ELF-1 (cell line): ENCODE data around the gene SHROOM1.
"Not testable (repeated sequence)": the region's sequence is repeated elsewhere in the genome, so short reads cannot be mapped to it uniquely, and the experiment has no call there.

Experiments used
- DNase-seq: peaks from one replicate; pipeline ENCODE4 v3.0.0-alpha.2; 2016; ENCODE audit warnings: low read depth, low spot score

SHROOM1 gene, protein sequence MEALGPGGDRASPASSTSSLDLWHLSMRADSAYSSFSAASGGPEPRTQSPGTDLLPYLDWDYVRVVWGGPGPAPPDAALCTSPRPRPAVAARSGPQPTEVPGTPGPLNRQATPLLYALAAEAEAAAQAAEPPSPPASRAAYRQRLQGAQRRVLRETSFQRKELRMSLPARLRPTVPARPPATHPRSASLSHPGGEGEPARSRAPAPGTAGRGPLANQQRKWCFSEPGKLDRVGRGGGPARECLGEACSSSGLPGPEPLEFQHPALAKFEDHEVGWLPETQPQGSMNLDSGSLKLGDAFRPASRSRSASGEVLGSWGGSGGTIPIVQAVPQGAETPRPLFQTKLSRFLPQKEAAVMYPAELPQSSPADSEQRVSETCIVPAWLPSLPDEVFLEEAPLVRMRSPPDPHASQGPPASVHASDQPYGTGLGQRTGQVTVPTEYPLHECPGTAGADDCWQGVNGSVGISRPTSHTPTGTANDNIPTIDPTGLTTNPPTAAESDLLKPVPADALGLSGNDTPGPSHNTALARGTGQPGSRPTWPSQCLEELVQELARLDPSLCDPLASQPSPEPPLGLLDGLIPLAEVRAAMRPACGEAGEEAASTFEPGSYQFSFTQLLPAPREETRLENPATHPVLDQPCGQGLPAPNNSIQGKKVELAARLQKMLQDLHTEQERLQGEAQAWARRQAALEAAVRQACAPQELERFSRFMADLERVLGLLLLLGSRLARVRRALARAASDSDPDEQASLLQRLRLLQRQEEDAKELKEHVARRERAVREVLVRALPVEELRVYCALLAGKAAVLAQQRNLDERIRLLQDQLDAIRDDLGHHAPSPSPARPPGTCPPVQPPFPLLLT

DNA sequence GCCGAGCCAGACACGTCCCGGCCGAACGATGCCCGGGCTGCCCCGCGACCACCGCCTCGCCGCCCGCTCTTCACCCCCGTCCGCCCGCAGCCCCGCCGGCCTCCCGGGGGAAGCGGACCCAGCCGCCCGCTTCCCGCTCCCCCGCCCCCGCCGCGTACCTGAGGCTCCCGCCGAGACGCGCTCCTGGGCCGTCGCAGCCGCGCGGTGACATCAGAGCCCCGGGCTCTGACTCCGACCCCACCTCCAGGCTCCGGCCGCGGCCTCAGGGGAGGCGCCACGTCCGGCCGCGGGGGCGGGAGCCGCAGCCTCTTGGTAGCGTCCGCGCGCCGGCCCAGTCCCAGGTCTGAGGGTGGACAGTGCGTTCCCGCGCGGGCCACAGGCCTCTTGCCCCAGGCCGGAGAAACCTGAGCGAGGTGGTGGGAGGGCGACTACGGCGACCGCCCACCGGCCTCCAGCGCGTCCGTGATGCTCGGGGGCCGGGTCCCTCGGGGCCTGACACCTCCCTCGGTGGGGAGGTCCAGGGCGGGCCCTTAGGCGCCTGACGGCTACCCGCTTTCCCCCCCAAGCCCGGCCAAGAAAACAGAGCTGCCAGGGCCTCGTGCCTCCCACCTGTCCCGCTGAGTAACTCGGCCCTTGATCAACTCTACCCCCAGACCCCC lies at the start of gene SHROOM1:
SHROOM1 (minus strand) TSS at position 212 of the 659 bp plus-strand sequence. CDS start 4,507 bp downstream, outside the sequence.
- DNase-seq: peak; percentile 54

DNA sequence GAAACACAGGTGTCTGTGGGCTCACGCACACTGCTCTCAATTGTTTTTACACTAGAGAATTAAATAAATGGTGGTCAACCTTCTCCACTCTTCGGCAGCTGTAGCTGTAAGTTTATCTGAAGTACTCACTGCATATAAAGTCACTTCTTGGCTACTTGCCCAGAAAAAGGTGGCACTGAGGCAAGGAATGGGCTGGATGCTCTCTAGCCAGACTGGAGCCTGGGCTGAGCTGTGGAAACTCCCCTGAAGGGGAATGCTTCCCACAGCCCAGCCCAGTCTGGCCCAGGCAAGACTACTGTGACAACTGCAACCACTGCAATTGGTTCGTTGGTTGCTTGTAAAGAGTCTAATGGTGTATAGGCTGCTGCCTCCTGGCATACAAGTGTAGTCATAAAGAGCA lies 47.5 kb upstream of the SHROOM1 start:
- no peak for DNase-seq

DNA sequence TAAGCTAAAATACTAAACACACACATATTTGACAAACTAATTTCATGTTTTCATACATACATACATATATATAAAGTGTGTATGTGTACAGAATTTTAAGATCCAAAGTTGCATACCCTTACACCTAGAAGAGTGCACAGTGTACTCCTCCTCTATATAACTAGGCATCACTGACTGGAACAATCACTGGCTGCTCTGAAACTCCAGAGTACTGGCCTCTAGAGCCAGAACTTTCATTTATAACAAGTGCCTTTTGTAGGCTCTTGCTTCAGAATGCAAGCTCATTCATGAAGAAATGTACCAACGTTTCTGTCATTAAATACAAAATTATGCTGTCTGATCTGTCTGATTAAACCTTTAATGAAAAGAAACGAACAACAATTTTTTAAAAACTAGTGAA lies 47.0 kb upstream of the SHROOM1 start:
- DNase-seq: no peak

DNA sequence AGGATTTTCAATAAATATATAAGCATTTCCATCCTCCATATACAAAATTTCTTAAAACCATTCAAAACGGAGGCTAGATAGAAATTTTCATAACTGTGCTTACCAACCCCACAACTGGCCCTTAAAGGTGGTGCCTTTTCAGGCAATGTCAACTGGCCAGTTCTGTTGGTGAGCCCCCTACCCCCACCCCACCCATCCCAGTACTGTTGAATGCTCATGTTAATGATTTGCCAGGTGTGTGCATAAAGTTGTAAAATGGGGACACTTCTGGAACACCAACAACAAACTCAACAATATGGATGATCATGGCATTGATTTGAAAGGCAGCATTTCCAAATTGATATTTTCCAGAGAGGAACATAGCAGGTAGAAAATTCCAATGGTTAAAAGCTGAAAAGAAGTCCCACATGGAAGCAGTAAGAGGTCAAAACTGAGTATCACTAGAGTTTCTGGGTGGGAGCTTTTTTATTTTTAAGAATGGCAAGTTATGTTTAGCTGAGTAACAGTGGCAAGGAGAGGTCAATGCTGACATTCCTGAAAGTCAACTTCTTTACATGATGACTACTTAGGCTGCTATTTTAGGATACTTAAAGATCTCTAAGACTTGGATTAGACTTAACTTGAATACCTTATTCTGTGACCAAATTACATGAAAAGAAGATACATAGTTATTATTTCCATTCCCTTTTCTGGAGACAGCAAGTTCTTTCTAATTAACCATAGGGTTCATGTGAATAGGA lies 45.7 kb upstream of the SHROOM1 start:
- DNase-seq: no peak

DNA sequence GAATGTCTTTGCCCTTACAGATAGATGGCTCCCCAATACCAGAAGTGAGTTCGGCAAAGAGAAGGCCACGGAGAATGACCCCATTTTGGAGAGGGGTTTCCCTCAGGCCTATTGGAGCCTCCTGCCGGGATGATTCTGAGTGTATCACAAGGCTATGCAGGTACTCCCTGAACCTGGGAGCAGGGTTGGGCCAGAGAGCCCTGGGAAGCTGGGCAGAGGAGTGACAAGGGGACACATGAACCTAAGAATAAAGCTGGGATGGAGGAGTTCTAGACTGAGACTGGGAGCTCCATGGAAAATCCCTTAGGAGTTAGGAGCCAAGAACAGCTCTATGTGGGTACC lies 43.5 kb upstream of the SHROOM1 start:
- no peak for DNase-seq

DNA sequence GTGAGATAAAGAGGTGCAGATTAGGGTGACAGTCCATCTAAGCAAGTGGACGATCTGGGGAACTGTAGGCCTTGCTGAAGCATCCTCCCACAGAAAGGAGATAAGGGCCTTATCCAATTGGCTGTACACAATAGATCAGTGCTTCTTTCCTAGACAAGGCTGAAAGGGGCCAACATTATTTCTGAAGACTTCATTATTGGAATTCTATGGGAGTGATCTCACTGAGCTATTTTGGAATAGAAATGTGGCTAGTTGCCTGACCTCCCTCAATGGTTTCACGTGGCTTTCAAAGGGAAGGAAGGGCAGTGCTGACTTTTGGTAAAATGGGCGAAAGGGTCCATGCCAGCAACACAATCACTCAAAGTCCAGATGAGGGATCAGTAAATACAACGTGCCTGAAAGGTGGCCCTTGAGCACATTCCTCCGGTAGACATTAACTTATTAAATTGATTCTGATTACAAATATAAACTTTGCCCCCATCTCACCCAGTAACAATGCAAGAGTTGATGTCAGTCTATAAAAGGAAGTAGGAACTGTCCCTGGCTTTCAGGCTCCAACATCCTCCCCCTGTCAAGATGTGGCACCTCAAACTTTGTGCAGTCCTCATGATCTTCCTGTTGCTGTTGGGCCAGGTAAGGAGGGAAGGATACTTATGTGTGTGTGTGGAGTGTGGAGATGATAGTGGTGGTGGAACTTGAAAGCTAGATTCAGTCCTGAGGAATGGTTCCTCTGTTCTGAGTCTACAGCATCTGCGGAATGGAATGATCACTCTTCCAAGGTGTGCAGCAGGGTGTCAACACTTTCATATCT lies 42.9 kb upstream of the SHROOM1 start, which contains the start of gene LEAP2:
LEAP2 (plus strand) TSS at position 550 of the 811 bp plus-strand sequence; CDS start at position 577, 27 bp downstream.
- DNase-seq: no peak

DNA sequence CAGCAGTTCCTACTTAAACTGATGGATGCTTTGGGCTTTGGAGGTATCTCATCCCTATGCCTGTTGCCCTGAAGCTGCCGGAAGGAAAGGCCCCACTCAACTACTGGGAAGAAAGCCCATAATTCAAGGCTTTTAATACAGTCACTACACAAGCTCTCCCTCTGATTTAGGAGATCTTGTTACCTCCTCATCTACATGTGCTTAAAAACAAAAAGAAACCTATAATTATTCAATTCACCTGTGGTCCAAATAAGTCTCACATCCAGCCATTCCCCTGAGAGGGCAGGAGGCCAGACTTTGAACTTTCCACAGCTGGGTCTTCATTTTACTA lies 42.3 kb upstream of the SHROOM1 start:
- no peak for DNase-seq

DNA sequence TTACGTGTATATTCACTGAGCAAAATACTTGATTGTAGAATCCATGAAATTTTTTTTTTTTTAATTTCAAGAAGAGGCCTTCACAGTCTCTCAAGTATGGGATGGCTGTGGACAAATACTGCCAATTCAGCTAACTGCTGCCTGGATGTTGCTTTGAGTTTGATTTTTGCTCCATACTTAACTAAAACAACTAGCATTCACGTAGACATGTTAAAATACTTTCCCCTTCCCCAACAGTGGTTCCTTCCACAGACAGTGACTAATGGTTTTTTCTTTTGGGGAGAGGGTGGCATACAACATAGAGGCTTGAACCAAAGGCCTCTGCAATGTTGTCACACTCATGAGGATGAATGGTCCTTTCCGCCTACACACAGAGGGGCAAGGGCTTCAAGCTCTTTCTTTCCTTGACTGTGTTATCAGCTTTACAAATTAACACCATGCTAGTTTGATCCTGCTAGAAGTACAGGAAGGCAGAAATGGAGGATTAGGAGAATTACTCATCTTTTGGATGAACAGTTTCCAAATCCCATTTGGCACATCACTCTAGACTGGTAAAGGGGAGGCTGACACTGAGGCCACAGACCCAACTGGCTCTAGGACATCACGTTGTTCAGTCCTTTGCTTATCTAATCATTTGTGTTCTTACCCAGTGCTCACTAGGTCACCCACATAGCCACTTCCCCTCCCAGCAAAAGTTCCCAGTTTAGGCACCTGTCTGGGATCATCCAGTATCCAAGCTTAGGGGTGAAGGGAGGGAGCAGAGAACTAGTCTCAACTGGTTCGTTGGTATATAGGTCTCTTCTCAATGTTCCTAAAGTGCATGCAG lies 41.2 kb upstream of the SHROOM1 start:
- no peak for DNase-seq

DNA sequence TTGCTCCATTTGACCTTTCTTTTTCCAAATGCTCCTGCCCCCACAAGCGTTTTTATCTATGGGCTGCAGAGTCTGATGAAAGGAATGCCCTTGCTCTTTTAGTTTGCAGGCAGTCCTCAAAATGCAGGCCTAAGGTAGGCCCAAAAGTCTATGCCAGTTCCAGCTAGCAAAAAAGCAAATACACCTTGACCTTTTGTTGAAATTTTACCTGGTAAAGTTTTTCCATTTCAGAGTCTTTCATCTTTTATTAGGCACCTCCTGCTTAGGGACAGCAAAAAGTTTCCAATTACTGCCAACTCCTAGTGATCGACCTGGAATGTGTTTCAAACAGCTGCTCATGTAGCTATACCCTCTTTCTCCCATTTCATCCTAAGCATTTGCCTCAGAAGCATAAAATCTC lies 40.4 kb upstream of the SHROOM1 start:
- no peak for DNase-seq

DNA sequence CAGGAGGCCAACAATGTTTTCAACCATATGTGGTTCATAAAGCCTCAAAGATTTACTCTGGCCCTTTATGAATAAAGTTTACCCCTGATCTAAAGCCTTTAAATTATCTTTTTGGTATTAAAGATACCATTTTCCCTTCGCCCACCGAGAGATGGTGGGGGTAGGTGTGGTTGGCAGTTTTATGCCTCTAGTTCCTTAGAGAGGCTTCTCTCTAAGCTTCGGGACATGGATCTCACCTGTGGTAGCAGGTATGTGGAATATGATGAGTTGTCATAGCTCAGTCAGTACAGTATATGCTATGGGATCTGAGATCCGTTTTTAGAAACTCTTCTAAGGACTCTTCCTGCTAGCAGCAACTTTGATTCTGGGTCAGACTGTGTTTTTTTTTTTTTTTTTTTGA lies 38.3 kb upstream of the SHROOM1 start:
- no peak for DNase-seq

DNA sequence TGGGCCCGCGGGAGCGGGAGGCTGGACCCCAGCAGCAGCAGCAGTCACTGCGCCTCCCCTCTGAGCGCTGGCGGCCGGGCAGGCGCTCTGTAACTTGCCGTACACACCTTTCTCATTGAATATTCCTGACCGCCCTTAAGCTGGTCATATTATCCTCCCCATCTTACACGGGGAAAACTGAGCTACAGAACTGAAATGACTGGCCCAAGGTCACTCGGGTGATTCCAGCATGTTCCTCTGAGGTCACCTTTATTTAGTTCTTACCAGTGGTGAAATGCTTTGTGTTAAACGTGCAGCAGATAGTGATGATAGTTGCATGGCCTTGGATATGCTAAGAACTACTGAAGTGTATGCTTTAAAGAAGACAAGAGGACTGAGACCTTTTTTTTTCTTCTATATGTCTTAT lies 36.6 kb upstream of the SHROOM1 start:
- DNase-seq: no peak

DNA sequence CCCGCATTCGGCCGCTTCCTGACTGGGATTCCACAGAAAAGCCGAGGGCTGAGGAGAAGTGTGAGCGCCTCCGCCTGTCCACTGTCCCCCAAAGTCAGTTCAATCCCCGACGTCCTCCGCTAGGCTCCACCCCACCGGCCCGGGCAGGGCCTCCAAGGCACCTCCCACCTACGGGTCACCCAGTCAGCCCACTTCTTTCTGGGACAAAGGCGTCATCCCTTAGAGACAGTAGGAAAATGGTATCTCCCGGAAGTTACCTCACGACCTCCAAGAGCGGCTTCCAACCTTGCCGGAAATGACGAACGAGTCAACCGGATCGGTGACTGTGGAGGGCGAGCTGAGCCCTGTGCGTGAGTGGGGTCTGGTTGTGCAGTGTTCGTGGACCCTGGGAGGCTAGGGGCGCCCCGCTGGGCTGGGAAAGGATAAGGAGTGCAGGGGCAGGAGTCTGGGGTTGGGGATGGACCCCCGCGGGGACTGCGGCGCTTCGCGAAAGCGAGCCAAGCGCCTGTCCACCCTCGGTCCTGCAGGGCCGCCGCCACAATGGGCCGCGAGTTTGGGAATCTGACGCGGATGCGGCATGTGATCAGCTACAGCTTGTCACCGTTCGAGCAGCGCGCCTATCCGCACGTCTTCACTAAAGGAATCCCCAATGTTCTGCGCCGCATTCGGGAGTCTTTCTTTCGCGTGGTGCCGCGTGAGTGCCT lies 36.0 kb upstream of the SHROOM1 start, which contains the start of the genes GDF9 and UQCRQ:
GDF9 (minus strand) TSS at position 128 of the 704 bp plus-strand sequence. CDS start 1,936 bp downstream, outside the sequence.
UQCRQ (plus strand) TSS at position 301 of the 704 bp plus-strand sequence; CDS start at position 541, 240 bp downstream.
- peak; percentile 99 for DNase-seq

DNA sequence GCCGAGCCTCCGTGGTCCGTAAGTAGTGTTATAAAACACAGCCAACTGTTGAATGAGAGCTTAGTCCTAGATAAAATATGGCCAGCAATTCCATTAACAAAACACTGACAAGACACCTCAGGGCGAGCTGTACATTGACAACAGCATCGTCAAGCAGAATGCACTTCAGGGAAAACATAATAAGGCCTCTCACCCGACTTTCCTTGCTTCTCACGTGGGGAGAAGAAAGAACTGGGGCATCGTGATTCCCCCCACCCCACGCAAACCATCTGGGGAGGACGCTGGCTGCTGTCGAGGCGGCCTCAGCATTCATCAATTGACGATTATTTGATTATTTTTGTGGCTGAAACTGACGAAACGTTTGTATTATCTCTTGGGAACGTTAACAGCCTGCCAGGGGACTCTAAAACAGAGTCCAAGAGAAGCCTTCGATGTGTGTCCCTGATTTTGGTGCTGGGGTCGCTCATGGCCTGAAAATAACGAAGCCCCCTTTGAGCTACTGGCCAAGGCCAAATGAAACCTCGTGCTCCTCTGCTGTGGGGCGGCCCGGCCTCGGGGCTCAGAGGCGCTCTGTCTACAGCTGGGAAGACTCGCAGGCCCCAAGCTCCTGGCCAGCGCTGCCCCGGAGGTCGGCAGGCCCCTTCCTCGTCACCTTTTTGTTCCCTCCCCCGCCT lies 35.4 kb upstream of the SHROOM1 start:
- DNase-seq: no peak

DNA sequence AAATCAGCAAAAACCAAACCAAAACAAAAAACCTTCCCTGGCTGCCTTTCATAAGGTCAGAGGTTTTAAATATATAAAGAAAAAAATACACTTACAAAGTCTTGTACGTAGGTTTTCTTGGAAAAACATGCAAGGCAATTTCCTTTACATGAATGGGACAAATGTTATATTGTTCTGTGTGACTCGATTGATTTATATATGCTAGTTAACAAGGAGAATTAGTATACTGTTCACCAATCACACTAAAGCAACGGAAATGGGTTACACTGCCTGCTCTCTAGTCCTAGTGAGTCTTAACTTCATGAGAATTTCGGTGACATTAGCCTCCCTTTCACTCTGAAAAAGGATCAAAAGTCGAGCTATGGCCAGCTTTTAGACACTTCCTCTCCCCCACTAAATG lies 30.3 kb upstream of the SHROOM1 start:
- DNase-seq: no peak

DNA sequence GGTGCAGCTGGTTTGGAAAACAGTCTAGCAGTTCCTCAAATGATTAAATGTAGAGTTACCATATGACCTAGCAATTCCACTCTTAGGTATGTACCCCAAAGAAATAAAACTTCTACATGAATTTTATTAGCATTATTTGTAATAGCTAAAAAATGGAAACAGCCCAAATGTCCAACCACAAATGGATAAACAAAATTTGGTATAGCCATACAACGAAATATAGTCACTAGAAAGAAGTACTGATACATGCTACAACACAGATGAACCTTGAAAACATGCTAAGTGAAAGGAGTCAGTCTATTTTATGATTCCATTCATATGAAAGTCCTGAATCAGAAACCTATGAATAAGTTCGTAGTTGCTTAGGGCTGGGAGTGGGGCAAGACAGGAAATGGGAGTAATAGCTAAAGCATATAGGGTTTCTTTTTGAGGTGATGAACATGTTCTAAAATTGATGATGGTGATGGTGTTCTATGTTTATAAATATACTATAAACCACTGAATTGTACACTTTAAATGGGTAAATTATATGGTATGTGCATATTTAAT lies 29.5 kb upstream of the SHROOM1 start:
- DNase-seq: no peak

DNA sequence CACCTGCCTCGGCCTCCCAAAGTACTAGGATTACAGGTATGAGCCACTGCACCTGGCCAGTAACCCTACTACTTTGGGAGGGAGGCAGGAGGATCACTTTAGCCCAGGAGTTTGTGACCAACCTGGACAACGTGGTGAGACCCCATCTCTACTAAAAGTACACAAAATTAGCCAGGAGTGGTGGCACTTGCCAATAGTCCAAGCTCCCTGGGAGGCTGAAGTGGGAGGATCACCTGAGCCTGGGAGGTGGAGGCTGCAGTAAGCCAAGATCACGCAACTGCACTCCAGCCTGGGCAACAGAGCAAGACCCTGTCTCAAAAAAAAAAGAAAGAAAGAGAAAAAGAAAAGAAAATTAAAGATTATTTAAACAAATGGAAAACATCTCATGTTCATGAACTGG lies 25.6 kb upstream of the SHROOM1 start:
- DNase-seq: no peak

DNA sequence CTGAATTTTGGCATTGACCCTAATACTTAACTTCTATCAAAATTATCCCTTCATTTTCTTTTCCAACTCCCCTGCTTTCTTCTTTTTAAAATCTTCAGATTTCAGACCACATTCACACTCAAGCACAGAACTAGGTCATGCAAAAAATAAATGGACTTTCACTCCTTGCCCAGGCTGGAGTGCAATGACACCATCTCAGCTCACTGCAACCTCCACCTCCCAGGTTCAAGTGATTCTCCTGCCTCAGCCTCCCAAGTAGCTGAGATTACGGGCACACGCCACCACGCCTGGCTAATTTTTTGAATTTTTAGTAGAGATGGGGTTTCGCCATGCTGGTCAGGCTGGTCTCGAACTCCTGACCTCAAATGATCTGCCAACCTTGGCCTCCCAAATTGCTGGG lies 24.5 kb upstream of the SHROOM1 start:
- not testable (repeated sequence) for DNase-seq

DNA sequence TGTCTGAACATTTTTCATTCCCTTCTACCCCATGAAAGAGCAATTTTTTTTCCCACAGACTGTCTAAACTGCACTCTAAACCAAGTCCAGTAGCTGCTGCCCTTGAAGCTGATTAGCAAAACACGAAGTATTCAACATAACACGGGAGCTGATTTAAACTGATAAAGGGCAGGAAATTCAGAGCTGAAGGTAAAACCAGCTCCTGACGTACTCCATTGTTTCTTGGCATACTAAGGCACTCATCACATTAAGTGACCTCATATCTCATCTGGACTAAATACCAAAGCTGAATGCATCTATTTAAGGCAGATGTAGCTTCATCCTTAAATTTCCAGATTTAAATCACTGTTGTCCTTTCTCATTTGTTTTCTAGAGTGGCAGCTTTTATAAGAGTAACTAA lies 23.9 kb upstream of the SHROOM1 start:
- DNase-seq: no peak
